ENCODE results near the gene FTSJ1.
"Not testable (repeated sequence)": the region's sequence is repeated elsewhere in the genome, so short reads cannot be mapped to it uniquely, and the experiment has no call there.

FTSJ1 gene

GRCh38 chrX:48525853-48526252, 49.9 kb downstream of the FTSJ1 start:
- not testable (repeated sequence) for DNase-seq (ENCODE audit: low read depth)

- no peak for DNase-seq (ENCODE audit: low read depth)
These were observed 54.7 kb downstream of the FTSJ1 start for GRCh38 chrX:48530736-48531135.

- DNase-seq (ENCODE audit: low read depth), result peak; percentile 66
These were observed 55.5 kb downstream of the FTSJ1 start for GRCh38 chrX:48531358-48531959.

GRCh38 chrX:48532161-48532560, 56.2 kb downstream of the FTSJ1 start:
- DNase-seq (ENCODE audit: low read depth), result no peak

GRCh38 chrX:48533165-48533564, 57.2 kb downstream of the FTSJ1 start:
- DNase-seq (ENCODE audit: low read depth), result no peak

All from stromal cell of bone marrow (primary cell).